GM18517 (cell line): ENCODE data around the gene NUP62.
"Not testable (repeated sequence)": the region's sequence is repeated elsewhere in the genome, so short reads cannot be mapped to it uniquely, and the experiment has no call there.

ENCODE experiments used
- ATAC-seq: cut with Tn5 transposase; IDR thresholded peaks from one replicate; pipeline ENCODE4 v1.9.1; 2021; ENCODE audit warnings: mild to moderate bottlenecking, moderate library complexity; ENCODE audit not compliant: unreplicated experiment

Gene NUP62

DNA sequence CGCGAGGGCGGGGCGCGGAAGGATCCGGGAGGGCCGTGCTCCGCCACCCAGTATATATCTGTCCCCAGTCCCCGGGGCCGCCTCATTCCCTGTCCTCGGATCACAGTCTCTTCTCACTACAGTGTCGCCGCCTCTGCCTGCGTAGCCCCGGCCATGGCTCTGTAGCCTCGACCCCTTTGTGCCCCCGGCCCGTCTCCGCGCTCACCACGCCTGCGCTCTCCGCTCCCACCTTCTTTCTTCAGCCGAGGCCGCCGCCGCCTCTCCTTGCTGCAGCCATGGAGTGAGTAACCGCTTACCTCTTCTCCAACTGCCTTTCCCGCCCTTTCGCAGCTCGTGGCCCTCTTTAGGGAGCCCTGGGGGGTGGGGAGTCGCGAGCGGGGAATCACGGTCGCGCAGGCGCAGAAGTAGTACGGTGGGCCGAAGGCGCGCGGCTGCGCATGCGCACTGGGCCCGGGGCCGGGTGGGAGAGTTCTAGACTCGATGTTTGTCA lies at the start of gene NUP62, which contains the start of gene ATF5:
NUP62 (minus strand) TSS at position 384 of the 490 bp plus-strand sequence. CDS start 19,697 bp downstream, outside the sequence.
ATF5 (plus strand) TSS at position 85 of the 490 bp plus-strand sequence. CDS start 1,646 bp downstream, outside the sequence.
- peak; percentile 43 for ATAC-seq

DNA sequence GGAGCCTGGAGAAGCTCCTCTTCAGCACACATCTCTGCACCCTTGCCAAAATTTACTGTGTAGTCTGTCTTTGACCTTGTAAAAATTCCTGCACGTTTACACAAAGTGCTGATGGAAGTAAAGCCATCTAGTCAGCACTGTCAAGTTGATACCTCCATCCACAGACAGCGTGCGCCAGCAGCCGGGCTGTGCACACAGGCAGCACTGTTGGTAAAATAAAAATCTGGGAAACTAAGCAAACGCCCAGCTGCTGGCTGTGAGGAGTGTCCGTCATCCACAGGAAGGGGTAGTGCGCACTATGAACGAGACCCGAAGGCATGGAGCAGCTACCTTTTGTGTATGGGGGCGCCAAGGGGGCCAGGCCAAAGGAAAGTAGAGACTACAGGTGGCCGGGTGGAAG lies 49.0 kb upstream of the NUP62 start:
- ATAC-seq = no peak

DNA sequence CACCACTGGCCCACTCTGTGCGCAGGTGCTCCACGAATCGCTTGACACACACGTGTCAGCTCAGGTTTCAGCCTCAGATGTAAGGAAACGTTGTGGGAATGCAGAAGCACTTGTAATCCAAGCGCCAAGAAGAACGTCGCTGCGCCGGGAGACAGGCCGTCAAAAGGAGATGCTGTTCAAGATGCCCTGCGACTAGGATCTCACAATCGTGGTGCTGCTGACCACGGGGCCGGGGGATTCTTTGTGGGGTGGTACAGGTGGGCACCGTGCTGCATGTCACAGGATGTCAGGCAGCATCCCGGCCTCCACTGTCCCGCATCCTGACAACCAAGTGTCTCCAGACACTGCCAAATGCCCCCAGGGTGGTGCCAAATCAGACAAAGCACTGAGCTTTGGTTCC lies 48.6 kb upstream of the NUP62 start:
- no peak for ATAC-seq

DNA sequence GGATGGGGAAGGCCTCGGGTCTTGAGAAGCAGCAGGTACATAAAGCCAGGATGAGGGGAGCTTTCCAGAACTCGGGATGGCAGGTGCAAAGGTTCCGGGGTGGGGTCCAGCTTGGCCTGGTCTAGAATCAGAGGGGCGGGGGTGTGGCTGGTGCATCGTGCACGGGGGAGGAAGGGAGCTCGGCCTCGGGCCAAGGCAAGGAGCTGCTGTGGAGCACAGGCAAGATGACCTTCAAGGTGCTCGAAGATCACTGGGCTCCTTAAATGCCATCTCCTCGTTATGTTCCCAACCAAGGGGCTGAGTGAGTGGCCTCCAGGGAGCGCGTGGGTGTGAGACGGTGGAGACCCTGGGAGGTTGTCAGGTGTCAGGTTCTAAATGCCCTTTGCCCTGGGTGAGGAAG lies 47.8 kb upstream of the NUP62 start:
- no peak for ATAC-seq

DNA sequence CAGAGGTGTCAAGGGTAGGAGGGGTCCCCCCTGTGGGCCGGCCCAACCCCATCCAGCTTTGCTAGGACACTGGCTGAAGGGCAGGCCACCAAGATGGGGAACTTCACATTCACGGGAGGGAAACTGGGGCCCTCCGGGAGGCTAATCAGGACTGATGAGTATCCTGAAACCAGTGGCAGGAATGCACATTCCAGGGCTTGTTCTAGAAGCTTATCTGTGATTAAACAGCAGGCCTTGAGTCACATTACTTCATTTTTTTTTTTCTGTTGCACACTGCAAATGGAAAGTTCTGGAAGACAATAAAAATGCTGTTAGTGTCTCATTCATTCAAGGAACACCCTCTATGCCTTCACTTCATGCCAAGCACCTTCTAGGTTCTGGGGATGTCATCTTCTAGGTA lies 47.2 kb upstream of the NUP62 start:
- ATAC-seq = no peak

- no peak for ATAC-seq
Measured at GRCh38 chr19:49975051-49975450, 45.7 kb upstream of the NUP62 start.

DNA sequence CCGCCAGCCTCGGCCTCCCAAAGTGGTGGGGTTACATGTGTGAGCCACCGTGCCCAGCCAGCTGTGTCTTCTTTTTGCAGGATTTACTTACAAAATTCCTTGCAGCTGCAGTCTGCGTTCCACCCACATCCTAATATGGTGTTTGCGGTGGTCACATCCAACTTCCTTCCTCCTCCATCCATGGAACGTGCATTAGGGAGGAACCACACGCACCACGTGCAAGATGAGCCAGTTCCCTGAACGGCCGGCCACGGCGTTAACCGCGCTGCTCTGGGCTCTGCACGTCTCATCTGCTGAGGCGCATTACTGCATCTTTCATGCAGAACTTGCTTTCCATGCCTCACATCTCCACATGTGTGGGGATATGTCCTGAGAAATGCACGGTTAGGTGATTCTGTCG lies 44.7 kb upstream of the NUP62 start:
- no peak for ATAC-seq

GRCh38 chr19:49972841-49973240 lies 43.5 kb upstream of the NUP62 start:
- no peak for ATAC-seq

GRCh38 chr19:49971991-49972411 lies 42.7 kb upstream of the NUP62 start:
- ATAC-seq = no peak

DNA sequence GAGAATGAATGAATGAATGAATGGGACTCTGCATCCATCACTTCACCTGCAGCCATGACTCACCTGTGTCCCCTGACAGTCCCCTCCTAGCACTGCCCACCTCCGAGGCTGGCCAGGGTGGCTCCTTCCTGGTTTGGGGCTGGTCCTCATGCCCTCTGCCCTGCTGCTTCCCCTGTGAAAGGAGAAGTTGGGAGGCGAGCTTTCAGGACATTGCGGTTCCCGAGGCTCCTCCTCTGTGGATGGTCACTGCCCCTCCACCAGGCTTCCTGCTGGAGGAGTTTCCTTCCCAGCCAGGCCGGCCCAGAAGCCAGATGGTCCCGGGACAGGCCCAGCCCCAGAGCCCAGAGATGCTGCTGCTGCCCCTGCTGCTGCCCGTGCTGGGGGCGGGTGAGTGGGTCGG lies 40.1 kb upstream of the NUP62 start:
- ATAC-seq = not testable (repeated sequence)

DNA sequence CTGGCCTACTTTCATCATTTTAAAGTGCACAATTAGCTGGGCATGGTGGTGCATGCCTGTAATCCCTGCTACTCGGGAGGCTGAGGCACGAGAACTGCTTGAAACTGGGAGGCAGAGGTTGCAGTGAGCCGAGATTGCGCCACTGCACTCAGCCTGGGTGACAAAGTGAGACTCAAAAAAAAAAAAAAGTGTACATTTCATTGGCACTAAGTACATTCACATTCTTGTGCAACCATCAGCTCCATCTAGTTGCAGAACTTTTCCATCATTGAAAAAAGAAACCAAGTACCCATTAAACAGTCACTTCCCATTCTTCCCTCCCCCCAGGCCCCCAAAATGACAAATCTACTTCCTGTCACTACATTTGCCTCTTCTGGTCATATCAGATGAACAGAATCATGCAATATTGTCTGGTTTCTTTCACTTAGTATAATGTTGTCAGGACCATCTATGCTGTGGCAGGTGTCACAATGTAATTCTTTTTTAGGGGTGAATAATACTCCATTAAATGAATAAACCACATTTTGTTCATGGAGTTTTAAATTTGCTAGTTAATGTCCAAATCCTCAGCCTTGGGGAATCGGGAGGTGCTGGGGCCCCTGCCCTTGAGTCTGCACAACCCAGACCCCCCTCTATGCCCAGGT lies 39.1 kb upstream of the NUP62 start:
- ATAC-seq = no peak

DNA sequence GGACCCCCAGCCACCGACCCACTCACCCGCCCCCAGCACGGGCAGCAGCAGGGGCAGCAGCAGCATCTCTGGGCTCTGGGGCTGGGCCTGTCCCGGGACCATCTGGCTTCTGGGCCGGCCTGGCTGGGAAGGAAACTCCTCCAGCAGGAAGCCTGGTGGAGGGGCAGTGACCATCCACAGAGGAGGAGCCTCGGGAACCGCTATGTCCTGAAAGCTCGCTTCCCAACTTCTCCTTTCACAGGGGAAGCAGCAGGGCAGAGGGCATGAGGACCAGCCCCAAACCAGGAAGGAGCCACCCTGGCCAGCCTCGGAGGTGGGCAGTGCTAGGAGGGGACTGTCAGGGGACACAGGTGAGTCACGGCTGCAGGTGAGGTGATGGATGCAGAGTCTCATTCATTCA lies 31.7 kb upstream of the NUP62 start, which contains the start of gene SIGLEC11:
SIGLEC11 (minus strand) TSS at position 193 of the 400 bp plus-strand sequence; CDS start at position 102, 91 bp downstream.
- not testable (repeated sequence) for ATAC-seq

- not testable (repeated sequence) for ATAC-seq
Measured at GRCh38 chr19:49959892-49960291, 30.6 kb upstream of the NUP62 start.

DNA sequence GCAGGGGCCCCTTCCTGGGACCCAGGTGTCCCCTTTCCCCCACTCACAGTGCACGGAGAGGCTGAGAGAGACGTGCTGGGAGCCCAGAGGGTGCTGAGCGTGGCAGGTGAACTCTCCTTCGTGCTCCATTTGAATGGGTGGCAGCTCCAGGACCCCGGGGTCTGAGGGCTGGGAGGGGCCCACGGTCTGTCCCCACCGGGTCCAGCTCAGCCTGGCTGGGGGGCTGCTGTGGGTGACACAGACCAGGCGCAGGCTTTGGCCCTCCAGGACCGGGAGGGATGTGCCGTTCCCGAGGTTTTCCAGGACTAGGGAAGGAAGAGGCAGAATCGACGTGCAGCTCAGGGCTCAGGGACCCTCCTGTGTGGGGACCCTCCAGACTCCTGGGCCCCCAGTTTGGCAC lies 29.3 kb upstream of the NUP62 start:
- ATAC-seq = not testable (repeated sequence)

- not testable (repeated sequence) for ATAC-seq
Measured at GRCh38 chr19:49958144-49958543, 28.8 kb upstream of the NUP62 start.

DNA sequence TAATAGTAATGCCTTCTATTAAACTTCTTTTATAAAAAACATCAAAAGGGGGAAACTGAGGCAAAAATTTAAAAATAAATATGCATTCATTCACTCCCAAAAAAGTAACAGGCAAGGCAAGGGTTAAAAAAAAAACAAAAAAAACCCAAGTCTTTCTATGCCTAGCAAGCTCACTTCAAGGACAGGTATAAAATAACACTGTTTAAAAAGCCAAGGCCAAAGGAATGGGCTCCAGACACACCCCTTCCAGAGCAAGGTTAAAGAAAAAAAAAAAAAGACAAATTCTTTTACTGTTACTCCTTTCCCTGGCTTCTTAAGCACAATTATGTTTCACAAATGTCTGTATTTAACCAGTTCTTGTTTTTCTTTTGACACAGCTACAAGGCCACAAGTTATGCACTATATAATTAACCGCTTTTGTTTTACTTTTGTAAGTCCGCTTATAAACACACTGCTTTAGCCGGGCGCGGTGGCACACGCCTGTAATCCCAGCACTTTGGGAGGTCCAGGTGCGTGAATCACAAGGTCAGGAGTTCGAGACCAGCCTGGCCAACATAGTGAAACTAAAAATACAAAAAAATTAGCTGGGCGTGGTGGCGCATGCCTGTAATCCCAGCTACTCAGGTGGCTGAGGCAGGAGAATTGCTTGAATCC lies 28.1 kb upstream of the NUP62 start:
- no peak for ATAC-seq

- no peak for ATAC-seq
Measured at GRCh38 chr19:49956115-49956495, 26.8 kb upstream of the NUP62 start.

DNA sequence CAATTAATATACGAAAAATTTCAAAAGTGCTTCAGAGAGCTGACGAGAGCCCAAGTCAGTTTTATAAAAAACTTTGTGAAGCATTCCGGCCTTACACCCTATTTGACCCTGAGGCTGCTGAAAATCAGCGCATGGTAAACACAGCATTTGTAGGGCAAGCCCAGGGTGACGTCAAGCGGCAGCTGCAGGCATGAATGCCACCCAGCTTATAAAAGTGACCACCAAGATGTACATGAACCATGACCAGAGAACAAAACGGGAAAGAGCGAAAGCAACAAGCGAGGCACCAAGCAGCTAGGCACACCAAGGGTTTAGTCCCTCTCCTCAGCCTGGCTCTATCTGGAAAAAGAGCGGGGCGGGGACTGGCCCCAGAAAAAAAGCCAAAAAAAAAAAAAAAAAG lies 25.6 kb upstream of the NUP62 start:
- no peak for ATAC-seq

DNA sequence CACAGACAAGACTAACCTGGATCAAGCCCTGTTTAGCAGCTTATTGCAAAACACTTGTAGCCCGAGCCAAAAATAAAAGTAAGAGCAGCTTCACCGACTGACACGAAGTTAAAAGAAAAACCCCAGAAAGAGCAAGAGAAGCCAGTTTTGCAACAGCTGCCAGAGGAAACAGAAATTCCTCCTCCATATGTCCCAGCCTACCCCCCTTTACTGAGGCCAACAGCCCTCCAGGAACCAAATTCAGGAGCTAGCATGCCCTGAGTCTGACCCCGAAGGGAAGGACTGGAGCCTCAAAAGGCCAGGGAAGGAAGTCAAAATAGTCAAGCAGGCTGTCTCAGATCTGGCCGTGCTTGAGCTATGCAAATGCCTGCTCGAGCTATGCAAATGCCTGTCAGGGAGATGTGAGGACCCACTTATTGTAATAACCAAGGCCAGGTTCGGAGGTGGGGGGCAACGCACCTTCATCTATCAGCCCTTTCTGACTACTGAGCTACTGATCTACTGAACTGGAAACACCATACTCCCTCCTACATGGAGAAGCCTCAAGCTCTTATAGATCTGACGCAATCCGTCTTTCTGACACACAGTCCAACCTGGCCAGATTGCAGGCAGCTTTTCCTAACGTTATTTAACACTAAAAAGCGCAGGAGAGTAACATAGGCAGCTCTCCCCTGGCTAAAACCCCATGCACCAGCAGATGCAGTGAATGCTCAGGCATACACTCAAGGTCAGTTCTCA lies 25.0 kb upstream of the NUP62 start:
- ATAC-seq = no peak

GRCh38 chr19:49953416-49953815 lies 24.1 kb upstream of the NUP62 start:
- no peak for ATAC-seq

- ATAC-seq = no peak
Measured at GRCh38 chr19:49952906-49953305, 23.6 kb upstream of the NUP62 start.

DNA sequence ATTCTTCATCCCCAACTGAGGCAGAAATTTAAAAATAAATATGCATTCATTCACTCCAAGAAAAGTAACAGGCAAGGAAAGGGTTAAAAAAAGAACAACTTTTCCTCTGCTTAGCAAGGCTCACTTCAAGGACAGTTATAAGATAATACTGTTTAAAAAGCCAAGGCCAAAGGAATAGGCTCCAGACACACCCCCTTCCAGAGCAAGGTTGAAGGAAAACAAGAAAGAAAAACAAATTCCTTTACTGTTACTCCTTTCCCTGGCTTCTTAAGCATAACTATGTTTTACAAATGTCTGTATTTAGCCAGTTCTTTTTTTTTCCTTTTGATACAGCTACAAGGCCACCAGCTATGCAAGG lies 23.2 kb upstream of the NUP62 start:
- no peak for ATAC-seq
